COLO668 (cell line): ENCODE data around the gene CLCNKA.

ENCODE experiments used
- DNase-seq: peaks from one replicate; lab custom pipeline; 2025; ENCODE audit not compliant: unreplicated experiment; lab: John Stamatoyannopoulos, UW

Gene CLCNKA

GRCh38 chr1:16076031-16076864 is 54.4 kb downstream of the CLCNKA start:
- peak; percentile 34 for DNase-seq

- peak; percentile 58 for DNase-seq
These were observed 55.0 kb downstream of the CLCNKA start for GRCh38 chr1:16076865-16077238.

- DNase-seq, result no peak
These were observed 55.8 kb downstream of the CLCNKA start for GRCh38 chr1:16077406-16078245.

GRCh38 chr1:16078925-16079656 is 57.3 kb downstream of the CLCNKA start:
- DNase-seq, result peak; percentile 78

- DNase-seq, result no peak
These were observed 58.8 kb downstream of the CLCNKA start for GRCh38 chr1:16080422-16081150.

- no peak for DNase-seq
These were observed 59.8 kb downstream of the CLCNKA start for GRCh38 chr1:16081636-16082035.

- DNase-seq, result peak; percentile 72
These were observed 60.6 kb downstream of the CLCNKA start for GRCh38 chr1:16082283-16083038.

- DNase-seq, result no peak
These were observed 61.6 kb downstream of the CLCNKA start for GRCh38 chr1:16083486-16083885.
